Activated naive CD4-positive, alpha-beta T cell treated with anti-CD3 and anti-CD28 coated beads for 36 hours (primary cell): Measurements from ENCODE around the gene NOS3. TPM values are rescaled to one million over a fixed set of nuclear protein-coding genes. Genes with fewer than 3 reads are reported as not detected.
A peak's percentile ranks its signal among the peaks of the same experiment; 100 is the strongest.

Source experiments
- CTCF ChIA-PET: fragments of 350-600 bp; sonication (Branson Sonifier 250); formaldehyde crosslinking; loops from one replicate; lab custom pipeline; 2021; ENCODE audit warnings: antibody characterized with exemption; lab: Charles Lee
- DNase-seq: peaks from one replicate; pipeline ENCODE4 v3.0.0-alpha.2; 2020
- H3K27ac Mint-ChIP-seq: one replicate; pipeline ENCODE4 v1.8.0; 2021; ENCODE audit warnings: mild to moderate bottlenecking, mixed read lengths
- H3K27me3 Mint-ChIP-seq: one replicate; pipeline ENCODE4 v1.8.0; 2021; ENCODE audit warnings: low read depth, mixed read lengths
- H3K36me3 Mint-ChIP-seq: one replicate; pipeline ENCODE4 v1.8.0; 2021; ENCODE audit warnings: low read depth, mixed read lengths
- H3K4me1 Mint-ChIP-seq: one replicate; pipeline ENCODE4 v1.8.0; 2021; ENCODE audit warnings: low read depth, mixed read lengths
- H3K4me3 Mint-ChIP-seq: one replicate; pipeline ENCODE4 v1.8.0; 2021; ENCODE audit warnings: mild to moderate bottlenecking, moderate library complexity, mixed read lengths
- H3K9me3 Mint-ChIP-seq: one replicate; pipeline ENCODE4 v1.8.0; 2021; ENCODE audit warnings: mixed read lengths
- intact Hi-C: fragments of 100-400 bp; cut with micrococcal nuclease; formaldehyde crosslinking; loops from one replicate; pipeline ENCODE4 v1.15.1; 2023
- total RNA-seq, 2 experiments: library from RNA; stranded (reverse); gene quantifications; one replicate each; pipeline ENCODE4 v1.2.3, GENCODE V29; 2021

The NOS3 gene
- total RNA-seq, 2 experiments from 2014 or later: 7.1 to 9.2 TPM

DNA sequence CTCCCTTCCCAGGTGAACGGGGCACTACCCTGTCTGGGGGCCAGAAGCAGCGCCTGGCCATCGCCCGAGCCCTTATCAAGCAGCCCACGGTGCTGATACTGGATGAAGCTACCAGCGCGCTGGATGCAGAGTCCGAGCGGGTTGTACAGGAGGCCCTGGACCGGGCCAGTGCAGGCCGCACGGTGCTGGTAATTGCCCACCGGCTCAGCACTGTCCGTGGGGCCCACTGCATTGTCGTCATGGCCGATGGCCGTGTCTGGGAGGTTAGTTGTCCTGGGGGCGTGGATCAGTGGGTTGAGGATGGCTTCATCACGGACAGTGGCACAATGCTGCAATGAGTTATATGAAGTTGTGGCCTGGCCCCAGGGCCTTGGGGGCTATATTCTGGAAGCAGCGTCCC is 53.1 kb downstream of the NOS3 start:
- Mint-ChIP-seq H3K4me1 (peaks cover 11% of the 10 kb centered on the region), H3K27me3 (no peaks in the 10 kb centered on the region), H3K4me3 (no peak overlapping the region), H3K36me3 (no peaks in the 10 kb centered on the region), H3K27ac (no peak overlapping the region), H3K9me3 (no peaks in the 10 kb centered on the region)
- intact Hi-C loops: no loop called here
- CTCF ChIA-PET: no interaction called here
- DNase-seq: no peak

DNA sequence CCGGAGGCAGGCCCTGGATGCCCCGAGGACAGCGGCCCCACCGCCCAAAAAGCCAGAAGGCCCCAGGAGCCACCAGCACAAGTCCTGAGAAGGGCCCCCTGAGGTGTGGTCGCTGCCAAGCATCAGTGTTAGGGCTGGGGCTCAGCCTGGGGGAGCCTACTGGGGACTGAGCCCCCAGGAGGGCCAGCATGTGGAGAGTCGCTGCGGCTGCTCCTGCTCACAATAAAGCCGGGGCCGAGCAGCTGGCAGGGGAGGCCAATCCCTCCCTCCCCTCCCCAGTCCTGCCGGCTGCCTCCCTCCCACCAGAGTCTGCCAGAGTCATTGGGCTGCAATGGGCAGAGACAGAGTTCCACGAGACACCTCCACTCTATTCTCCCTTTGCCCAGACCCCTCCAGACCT is 54.4 kb downstream of the NOS3 start:
- H3K4me3 Mint-ChIP-seq: no peak overlapping the region

GRCh38 chr7:151045967-151046366 is 55.1 kb downstream of the NOS3 start:
- intact Hi-C loops: no loop called here
- no peak overlapping the region for H3K4me3 Mint-ChIP-seq
- CTCF ChIA-PET: no interaction called here

More for the DNA sequence above, 54.4 kb downstream of the NOS3 start:
- Mint-ChIP-seq H3K9me3 (no peaks in the 10 kb centered on the region), H3K27me3 (no peaks in the 10 kb centered on the region), H3K4me1 (no peaks in the 10 kb centered on the region), H3K36me3 (no peaks in the 10 kb centered on the region), H3K27ac (no peak overlapping the region)
- intact Hi-C loops: no loop called here
- CTCF ChIA-PET: no interaction called here
- DNase-seq: no peak

DNA sequence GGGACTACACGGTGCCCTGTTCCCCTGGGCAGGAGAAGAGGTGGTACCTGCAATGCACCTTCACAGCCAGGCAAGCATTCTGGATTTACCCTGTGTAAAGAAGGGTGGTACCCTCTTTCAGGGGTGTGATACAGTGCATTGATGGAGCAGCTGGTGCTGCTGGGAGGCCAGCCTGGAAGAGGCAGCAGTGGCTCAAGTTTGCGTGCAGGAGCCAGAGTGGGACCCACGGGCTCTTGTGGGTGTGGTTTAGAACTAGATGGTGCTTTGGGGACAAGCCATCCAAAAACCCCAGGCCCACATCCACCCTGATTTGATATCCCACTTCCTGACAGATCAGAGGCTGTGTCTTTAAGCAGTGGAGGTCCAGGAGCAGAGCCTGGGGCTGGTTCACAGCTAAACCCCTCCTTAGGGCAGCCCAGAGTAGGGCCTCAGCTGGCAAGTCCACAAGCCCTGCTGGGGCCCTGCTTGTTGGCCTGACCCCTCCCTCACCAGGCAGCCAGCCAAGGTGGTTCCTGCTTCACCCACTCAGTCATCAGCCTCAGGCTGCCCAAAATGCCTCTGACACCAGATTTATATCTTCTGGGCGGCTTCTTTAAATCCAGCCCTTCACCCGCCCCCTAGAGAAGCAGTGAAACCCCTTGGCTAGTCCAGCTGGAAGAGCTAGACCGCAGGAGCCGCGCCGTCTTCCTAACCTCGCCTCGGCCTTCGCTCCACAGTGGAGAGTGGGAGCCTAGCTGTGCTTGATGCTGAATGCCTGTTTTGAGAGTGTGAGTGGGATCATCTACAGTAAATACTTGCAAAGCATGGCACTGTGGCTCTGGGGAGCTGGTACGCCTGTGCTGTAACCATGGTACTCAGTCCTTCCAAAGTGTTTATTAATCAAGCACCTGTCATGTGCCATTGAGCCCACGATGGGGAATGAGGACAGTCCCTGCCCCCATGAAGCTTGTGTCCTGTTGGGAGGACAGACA is 56.1 kb downstream of the NOS3 start:
- H3K36me3 Mint-ChIP-seq: no peaks in the 10 kb centered on the region
- no peaks in the 10 kb centered on the region for H3K9me3 Mint-ChIP-seq
- no peak overlapping the region for H3K4me3 Mint-ChIP-seq
- no peaks in the 10 kb centered on the region for H3K4me1 Mint-ChIP-seq
- CTCF ChIA-PET: no interaction called here
- no peaks in the 10 kb centered on the region for H3K27me3 Mint-ChIP-seq
- intact Hi-C loops: no loop called here
- no peak for DNase-seq
- no peak overlapping the region for H3K27ac Mint-ChIP-seq

More at GRCh38 chr7:151045967-151046366, 55.1 kb downstream of the NOS3 start:
- H3K9me3 Mint-ChIP-seq: no peaks in the 10 kb centered on the region
- no peaks in the 10 kb centered on the region for H3K4me1 Mint-ChIP-seq
- no peaks in the 10 kb centered on the region for H3K27me3 Mint-ChIP-seq
- H3K36me3 Mint-ChIP-seq: no peaks in the 10 kb centered on the region
- no peak overlapping the region for H3K27ac Mint-ChIP-seq
- DNase-seq: no peak

- CTCF ChIA-PET: interaction anchor here (1.0 kb wide), 1 partner anchor 53 kb away, joined by 3 read pairs; no protein-coding TSS in a partner anchor
- Mint-ChIP-seq H3K4me1 (peaks cover 5% of the 10 kb centered on the region), H3K27me3 (no peaks in the 10 kb centered on the region), H3K27ac (no peak within 1 kb of the TSS), H3K9me3 (no peaks in the 10 kb centered on the region), H3K4me3 (no peak within 1 kb of the TSS), H3K36me3 (no peaks in the 10 kb centered on the region)
- DNase-seq: no peak
- intact Hi-C loops: no loop called here
Measured at GRCh38 chr7:151047976-151048815, 57.4 kb downstream of the NOS3 start, which contains the start of gene ASIC3. TSS of gene ASIC3 (plus strand) at chr7:151048531. CDS start at chr7:151048886, 355 bp downstream.

DNA sequence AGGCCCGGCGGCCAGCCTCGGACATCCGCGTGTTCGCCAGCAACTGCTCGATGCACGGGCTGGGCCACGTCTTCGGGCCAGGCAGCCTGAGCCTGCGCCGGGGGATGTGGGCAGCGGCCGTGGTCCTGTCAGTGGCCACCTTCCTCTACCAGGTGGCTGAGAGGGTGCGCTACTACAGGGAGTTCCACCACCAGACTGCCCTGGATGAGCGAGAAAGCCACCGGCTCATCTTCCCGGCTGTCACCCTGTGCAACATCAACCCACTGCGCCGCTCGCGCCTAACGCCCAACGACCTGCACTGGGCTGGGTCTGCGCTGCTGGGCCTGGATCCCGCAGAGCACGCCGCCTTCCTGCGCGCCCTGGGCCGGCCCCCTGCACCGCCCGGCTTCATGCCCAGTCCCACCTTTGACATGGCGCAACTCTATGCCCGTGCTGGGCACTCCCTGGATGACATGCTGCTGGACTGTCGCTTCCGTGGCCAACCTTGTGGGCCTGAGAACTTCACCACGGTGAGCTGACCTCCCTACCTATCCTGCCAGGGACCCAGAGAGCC is 58.2 kb downstream of the NOS3 start:
- H3K36me3 Mint-ChIP-seq: no peaks in the 10 kb centered on the region
- H3K27ac Mint-ChIP-seq: no peak overlapping the region
- CTCF ChIA-PET: no interaction called here

DNA sequence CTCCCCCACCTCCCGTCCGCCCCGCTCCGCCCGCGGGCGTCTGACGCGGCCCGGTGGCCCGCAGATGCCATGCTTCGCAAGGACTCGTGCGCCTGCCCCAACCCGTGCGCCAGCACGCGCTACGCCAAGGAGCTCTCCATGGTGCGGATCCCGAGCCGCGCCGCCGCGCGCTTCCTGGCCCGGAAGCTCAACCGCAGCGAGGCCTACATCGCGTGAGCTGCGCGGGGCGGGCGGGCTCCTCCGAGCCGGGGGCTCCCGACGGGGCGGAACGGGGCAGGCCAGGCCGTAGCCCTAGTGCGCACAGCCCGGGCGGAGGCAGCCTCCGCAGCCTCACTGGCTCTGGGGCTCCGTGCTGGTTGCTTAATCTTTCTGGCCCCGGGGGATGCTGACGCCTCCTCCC is 60.3 kb downstream of the NOS3 start:
- H3K36me3 Mint-ChIP-seq: no peaks in the 10 kb centered on the region
- no peaks in the 10 kb centered on the region for H3K9me3 Mint-ChIP-seq
- peaks cover 5% of the 10 kb centered on the region for H3K4me1 Mint-ChIP-seq
- no peak overlapping the region for H3K4me3 Mint-ChIP-seq
- H3K27me3 Mint-ChIP-seq: no peaks in the 10 kb centered on the region
- intact Hi-C loops: no loop called here
- no peak overlapping the region for H3K27ac Mint-ChIP-seq
- DNase-seq: peak; percentile 70
- CTCF ChIA-PET: no interaction called here

More for the DNA sequence above, 58.2 kb downstream of the NOS3 start:
- intact Hi-C loops: no loop called here
- Mint-ChIP-seq H3K27me3 (no peaks in the 10 kb centered on the region), H3K9me3 (no peaks in the 10 kb centered on the region), H3K4me1 (peaks cover 5% of the 10 kb centered on the region), H3K4me3 (no peak overlapping the region)
- no peak for DNase-seq

DNA sequence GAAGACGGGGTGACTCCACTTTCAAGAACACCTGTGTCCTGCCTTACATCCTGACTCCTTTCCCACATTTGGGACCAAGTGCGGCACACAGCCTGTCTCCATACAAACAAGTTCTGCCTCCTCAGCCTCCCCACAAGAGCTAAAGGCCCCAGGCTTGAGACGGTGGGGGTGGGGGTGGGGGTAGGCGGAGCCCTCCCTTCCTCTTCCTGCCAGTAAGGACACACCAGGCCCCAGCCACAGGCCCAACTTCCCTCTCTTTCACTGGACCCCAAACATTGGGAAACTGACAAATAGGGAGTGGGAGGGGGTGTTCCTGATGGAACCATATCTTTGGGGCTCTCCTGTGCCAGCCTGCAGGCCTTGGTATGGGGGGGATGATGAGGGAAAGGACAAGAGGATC is 62.3 kb downstream of the NOS3 start:
- no peak for DNase-seq
- Mint-ChIP-seq H3K27me3 (no peaks in the 10 kb centered on the region), H3K4me1 (peaks cover 16% of the 10 kb centered on the region), H3K36me3 (no peaks in the 10 kb centered on the region), H3K4me3 (no peak overlapping the region), H3K27ac (no peak overlapping the region), H3K9me3 (no peaks in the 10 kb centered on the region)
- intact Hi-C loops: no loop called here
- CTCF ChIA-PET: interaction anchor here (1.1 kb wide), 1 partner anchor 34 kb away, joined by 4 read pairs; no protein-coding TSS in a partner anchor

DNA sequence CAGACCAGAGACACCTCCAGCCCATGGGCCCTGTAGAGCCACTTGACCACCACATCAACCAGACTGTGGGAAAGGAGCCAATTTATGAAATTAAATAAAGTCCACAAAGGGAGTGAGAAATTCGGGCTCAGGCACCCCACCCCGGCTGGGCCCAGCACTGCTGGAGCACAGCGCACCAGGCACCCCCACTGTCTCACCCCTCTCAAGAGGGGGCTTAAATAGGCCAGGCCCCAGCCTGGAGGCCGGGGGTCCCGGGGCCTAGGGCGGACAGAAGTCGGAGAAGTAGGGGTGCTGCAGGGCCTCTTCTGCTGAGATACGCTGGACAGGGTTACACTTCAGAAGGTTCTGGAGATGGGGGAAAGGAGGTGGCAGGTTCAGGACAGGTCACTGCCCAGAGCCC is 62.9 kb downstream of the NOS3 start:
- H3K4me3 Mint-ChIP-seq: no peak overlapping the region
- CTCF ChIA-PET: no interaction called here

DNA sequence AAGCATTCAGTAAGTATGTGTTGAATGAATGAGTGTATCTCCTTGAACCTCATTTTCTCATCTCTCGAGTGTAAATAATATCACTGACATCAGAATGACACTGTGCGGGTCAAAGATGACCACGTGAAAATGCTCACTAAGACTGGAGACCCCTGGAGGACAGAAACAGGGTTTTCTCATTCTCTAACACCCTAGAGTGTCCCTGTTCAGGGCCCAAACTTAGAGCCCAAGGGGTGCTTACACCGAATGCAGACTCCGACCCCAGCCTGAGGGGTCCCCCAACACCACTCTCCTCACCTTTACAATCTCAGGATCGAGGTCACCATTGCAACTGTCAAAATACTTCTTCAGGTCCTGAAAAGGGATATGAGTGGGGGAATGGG is 65.5 kb downstream of the NOS3 start:
- Mint-ChIP-seq H3K36me3 (no peaks in the 10 kb centered on the region), H3K4me1 (peaks cover 36% of the 10 kb centered on the region), H3K27ac (no peak overlapping the region), H3K27me3 (no peaks in the 10 kb centered on the region), H3K4me3 (peak overlapping the region; percentile 85), H3K9me3 (no peaks in the 10 kb centered on the region)
- CTCF ChIA-PET: interaction anchor here (1.2 kb wide), 1 partner anchor 64 kb away, joined by 3 read pairs; no protein-coding TSS in a partner anchor
- no peak for DNase-seq
- intact Hi-C loops: no loop called here

More for the DNA sequence above, 62.9 kb downstream of the NOS3 start:
- Mint-ChIP-seq H3K27me3 (no peaks in the 10 kb centered on the region), H3K27ac (no peak overlapping the region), H3K9me3 (no peaks in the 10 kb centered on the region), H3K36me3 (no peaks in the 10 kb centered on the region), H3K4me1 (peaks cover 19% of the 10 kb centered on the region)
- intact Hi-C loops: no loop called here
- DNase-seq: no peak

DNA sequence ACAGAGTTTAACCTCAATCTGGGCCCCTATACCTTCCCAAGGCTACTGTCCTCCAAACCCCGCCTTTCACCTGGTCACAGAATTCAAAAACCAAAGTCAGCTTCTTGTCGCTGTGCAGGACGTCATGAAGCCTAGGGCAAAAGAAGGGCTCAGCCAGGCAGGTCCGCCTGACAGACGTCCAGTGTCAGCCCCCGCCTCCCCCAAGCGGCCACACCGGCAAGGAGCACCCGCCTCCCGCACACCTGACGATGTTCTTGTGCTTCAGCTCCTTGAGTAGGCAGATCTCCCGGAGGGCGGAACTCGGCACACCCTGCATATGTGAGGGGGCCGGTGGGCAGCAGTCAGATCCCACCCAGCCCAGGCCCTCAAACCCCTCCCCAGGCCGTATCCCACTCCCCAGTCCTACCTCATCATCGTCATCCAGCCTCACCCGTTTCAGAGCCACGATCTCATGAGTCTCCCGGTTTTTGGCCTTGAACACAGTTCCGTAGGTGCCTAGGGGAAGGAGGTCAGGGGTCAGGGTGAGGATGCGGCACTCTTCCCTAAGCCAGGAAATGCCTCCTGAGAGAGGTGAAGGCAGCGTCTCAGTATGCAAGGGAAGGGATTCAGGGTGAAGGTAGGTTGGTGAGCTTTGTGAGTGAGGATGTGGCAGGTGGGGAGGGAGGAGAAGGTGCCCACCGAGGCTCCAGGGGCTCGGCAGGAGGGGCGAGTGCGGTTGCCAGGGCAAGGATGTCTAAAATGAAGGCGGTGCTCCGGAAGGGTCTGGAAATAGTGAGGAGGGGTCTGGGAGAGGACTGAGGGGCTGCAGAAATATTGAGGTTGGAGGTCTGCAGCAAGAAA is 66.1 kb downstream of the NOS3 start:
- H3K27me3 Mint-ChIP-seq: no peaks in the 10 kb centered on the region
- H3K27ac Mint-ChIP-seq: no peak overlapping the region
- intact Hi-C loops: no loop called here
- CTCF ChIA-PET: no interaction called here
- H3K36me3 Mint-ChIP-seq: no peaks in the 10 kb centered on the region
- peaks cover 39% of the 10 kb centered on the region for H3K4me1 Mint-ChIP-seq
- H3K4me3 Mint-ChIP-seq: peak overlapping the region; percentile 85
- no peak for DNase-seq
- H3K9me3 Mint-ChIP-seq: no peaks in the 10 kb centered on the region
